ENCODE results near the gene ABL1. TPM values are rescaled to one million over a fixed set of nuclear protein-coding genes. Genes with fewer than 3 reads are reported as not detected.
A peak's percentile ranks its signal among the peaks of the same experiment; 100 is the strongest.

Gene ABL1
- total RNA-seq, 1 donor from 2014 or later: 121 TPM

DNA sequence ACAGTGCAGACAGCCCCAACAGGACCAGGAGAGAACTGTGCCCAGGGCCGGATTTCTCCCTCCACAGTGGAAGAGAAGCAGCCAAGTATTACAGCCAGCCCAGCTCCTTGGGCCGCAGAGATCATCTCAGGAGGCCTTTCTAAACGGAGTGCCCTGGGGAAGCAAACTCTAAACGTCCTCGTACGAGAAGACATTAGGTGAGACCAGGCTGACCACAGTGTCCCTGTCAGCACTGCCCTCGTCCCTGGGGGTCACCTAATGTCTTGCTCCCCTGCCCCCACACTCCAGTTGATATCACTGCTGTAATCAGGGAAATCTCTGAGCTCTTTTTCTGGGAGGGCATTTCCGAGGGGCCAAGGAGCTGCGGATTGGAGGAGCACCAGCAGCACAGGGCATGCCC lies 55.1 kb downstream of the ABL1 start:
- H3K36me3 Mint-ChIP-seq (ENCODE audit: low read depth, unreplicated experiment): peaks cover 31% of the 10 kb centered on the region
- H3K27me3 Mint-ChIP-seq (ENCODE audit: unreplicated experiment): peaks cover 17% of the 10 kb centered on the region
- no peak overlapping the region for H3K4me3 Mint-ChIP-seq (ENCODE audit: unreplicated experiment)
- H3K9me3 Mint-ChIP-seq (ENCODE audit: unreplicated experiment): no peaks in the 10 kb centered on the region
- TF ChIP-seq, protein P1, sequence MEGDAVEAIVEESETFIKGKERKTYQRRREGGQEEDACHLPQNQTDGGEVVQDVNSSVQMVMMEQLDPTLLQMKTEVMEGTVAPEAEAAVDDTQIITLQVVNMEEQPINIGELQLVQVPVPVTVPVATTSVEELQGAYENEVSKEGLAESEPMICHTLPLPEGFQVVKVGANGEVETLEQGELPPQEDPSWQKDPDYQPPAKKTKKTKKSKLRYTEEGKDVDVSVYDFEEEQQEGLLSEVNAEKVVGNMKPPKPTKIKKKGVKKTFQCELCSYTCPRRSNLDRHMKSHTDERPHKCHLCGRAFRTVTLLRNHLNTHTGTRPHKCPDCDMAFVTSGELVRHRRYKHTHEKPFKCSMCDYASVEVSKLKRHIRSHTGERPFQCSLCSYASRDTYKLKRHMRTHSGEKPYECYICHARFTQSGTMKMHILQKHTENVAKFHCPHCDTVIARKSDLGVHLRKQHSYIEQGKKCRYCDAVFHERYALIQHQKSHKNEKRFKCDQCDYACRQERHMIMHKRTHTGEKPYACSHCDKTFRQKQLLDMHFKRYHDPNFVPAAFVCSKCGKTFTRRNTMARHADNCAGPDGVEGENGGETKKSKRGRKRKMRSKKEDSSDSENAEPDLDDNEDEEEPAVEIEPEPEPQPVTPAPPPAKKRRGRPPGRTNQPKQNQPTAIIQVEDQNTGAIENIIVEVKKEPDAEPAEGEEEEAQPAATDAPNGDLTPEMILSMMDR (IDR thresholded peaks at IDR 0.05; ENCODE audit: unreplicated experiment): no peak
- peak overlapping the region; percentile 18 for H3K27ac Mint-ChIP-seq (ENCODE audit: unreplicated experiment)
- peaks cover 9% of the 10 kb centered on the region for H3K4me1 Mint-ChIP-seq (ENCODE audit: unreplicated experiment)
- no peak for DNase-seq (ENCODE audit: low spot score)

DNA sequence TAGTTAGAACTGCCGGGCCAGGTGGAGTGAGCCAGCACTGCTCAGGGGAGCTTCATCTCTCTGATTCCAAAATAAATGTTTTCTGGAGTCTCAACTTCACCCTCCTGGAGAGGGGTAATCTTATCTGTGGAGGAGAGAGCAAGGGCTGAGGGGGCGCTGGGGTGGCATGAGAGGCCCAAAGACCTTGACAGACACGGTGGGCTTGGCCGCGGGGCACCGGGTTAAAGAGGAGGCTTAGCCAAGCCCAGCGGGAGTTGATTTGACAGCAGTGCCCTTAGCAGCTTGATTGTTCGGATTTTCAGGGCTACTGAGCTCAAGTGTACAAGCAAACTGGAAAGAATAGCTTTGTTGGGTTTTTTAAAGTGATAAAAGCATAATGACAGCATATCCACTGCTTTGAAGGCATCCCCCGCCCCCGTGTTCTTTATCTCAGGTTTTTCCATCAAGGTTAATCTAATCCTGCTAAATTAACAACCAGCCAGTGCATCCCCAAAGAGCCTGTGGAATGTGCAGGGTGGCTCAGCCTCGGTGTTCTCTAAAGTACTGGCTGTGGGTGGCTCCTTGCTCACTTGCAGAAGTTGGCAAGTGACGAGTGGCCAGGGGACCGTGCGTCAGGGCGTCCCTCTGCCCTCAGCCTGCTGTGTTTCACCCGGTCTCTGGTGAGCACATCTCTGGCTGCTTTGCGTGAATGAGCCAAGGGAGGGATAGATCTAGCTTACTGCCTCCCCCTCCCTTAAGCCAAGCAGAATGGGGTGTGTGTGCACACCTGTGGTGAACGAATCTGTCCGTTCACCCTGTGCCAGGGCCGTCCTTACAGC lies 56.0 kb downstream of the ABL1 start:
- Mint-ChIP-seq H3K9me3 (ENCODE audit: unreplicated experiment) (no peaks in the 10 kb centered on the region), H3K27me3 (ENCODE audit: unreplicated experiment) (peaks cover 18% of the 10 kb centered on the region), H3K4me3 (ENCODE audit: unreplicated experiment) (no peak overlapping the region), H3K4me1 (ENCODE audit: unreplicated experiment) (peaks cover 9% of the 10 kb centered on the region), H3K36me3 (ENCODE audit: low read depth, unreplicated experiment) (peaks cover 24% of the 10 kb centered on the region), H3K27ac (ENCODE audit: unreplicated experiment) (no peak overlapping the region)
- no peak for DNase-seq (ENCODE audit: low spot score)
- TF ChIP-seq, protein P1 (IDR thresholded peaks at IDR 0.05; ENCODE audit: unreplicated experiment): no peak

DNA sequence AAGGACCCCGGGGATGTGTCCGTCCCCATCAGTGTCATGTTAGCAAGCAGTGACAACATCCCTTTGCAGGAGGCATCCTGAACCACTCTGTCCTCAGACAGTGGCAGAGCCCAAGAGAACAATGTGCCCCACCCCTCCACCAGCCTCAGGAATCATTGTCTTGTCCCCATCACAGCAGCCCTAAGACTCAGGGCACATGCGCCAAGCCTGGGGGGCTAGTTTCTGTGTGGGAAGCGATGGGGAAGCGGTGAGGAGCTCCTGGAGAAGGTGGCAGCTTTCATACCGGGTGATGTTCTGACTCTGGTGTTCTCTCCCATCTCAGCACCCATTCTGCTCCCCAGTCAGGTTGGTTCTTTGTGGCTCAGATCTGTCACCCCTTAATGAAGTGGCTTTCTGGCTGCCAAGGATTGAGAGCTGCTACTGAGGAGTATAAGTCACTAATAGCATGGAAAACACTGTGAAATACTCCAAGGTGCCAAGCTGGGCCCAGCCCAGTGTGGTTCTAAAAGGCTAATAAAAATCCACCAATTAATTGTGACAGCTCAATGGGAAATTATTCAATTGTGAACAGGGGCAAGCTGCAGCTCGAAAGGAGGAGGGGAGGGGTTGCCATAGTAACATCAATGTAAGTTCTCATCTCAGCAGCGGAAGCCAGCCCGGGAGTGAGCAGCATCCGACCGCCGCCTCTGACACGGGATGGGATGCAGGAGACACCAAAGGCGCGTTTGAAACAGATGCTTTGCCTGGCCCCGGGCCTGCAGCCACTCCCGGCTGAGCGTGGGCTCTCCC lies 56.8 kb downstream of the ABL1 start:
- H3K4me3 Mint-ChIP-seq (ENCODE audit: unreplicated experiment): no peak overlapping the region
- TF ChIP-seq, protein P1 (IDR thresholded peaks at IDR 0.05; ENCODE audit: unreplicated experiment): no peak
- H3K36me3 Mint-ChIP-seq (ENCODE audit: low read depth, unreplicated experiment): peaks cover 19% of the 10 kb centered on the region
- no peak overlapping the region for H3K27ac Mint-ChIP-seq (ENCODE audit: unreplicated experiment)
- no peaks in the 10 kb centered on the region for H3K9me3 Mint-ChIP-seq (ENCODE audit: unreplicated experiment)
- no peak for DNase-seq (ENCODE audit: low spot score)
- H3K4me1 Mint-ChIP-seq (ENCODE audit: unreplicated experiment): peaks cover 9% of the 10 kb centered on the region
- H3K27me3 Mint-ChIP-seq (ENCODE audit: unreplicated experiment): peaks cover 20% of the 10 kb centered on the region

DNA sequence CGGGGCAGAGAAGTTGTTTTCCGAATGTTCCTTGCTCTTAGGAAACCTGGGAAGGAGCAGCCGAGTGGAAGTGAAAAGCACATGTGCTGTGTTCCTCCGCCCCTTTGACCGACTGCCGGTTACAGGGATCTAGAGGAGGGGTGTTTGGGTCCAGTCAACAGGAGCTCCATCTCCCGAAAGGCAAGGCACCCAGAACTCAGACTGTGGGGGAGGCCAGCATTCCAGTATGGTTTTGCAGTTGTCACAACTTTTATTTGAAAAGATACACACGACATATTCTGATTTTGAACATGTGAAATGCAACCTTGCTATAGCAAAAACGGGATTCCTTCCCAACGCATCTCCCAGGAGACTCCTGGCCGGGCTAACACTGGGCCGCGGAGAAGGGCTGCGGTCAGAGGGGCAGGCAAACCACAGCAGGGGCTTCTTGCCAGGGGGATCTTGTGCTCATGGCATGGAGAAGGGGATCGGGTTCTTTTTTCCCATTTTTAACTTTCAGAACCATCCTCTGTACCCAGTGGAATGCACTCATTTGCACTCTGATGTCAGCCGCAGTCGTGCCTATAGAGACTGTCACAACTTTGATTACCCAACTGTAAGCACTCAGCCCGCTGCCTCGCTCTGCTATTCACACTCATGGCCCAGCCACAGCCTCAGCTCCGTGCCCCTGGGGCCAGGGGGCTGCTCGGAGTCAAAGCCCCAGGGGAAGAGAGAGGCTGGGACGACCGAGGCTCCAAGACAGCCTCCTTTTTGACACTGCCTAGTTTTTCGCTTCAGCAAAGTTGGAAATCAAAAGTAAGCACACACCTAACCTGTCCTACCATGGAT lies 57.6 kb downstream of the ABL1 start:
- peaks cover 9% of the 10 kb centered on the region for H3K4me1 Mint-ChIP-seq (ENCODE audit: unreplicated experiment)
- no peak overlapping the region for H3K4me3 Mint-ChIP-seq (ENCODE audit: unreplicated experiment)
- no peaks in the 10 kb centered on the region for H3K9me3 Mint-ChIP-seq (ENCODE audit: unreplicated experiment)
- H3K36me3 Mint-ChIP-seq (ENCODE audit: low read depth, unreplicated experiment): peaks cover 12% of the 10 kb centered on the region
- no peak for DNase-seq (ENCODE audit: low spot score)
- peak overlapping the region; percentile 81 for H3K27ac Mint-ChIP-seq (ENCODE audit: unreplicated experiment)
- peaks cover 17% of the 10 kb centered on the region for H3K27me3 Mint-ChIP-seq (ENCODE audit: unreplicated experiment)
- TF ChIP-seq, protein P1 (IDR thresholded peaks at IDR 0.05; ENCODE audit: unreplicated experiment): no peak

Measured in endothelial cell (in vitro differentiated cells).